CD4-positive, alpha-beta T cell treated with Interleukin-10 for 1 hour (primary cell): ENCODE data around the gene NEK10.
"Not testable (repeated sequence)": the region's sequence is repeated elsewhere in the genome, so short reads cannot be mapped to it uniquely, and the experiment has no call there.

Experiments
- DNase-seq: peaks from one replicate; pipeline ENCODE4 v3.0.0-alpha.2; 2020

NEK10 gene, protein sequence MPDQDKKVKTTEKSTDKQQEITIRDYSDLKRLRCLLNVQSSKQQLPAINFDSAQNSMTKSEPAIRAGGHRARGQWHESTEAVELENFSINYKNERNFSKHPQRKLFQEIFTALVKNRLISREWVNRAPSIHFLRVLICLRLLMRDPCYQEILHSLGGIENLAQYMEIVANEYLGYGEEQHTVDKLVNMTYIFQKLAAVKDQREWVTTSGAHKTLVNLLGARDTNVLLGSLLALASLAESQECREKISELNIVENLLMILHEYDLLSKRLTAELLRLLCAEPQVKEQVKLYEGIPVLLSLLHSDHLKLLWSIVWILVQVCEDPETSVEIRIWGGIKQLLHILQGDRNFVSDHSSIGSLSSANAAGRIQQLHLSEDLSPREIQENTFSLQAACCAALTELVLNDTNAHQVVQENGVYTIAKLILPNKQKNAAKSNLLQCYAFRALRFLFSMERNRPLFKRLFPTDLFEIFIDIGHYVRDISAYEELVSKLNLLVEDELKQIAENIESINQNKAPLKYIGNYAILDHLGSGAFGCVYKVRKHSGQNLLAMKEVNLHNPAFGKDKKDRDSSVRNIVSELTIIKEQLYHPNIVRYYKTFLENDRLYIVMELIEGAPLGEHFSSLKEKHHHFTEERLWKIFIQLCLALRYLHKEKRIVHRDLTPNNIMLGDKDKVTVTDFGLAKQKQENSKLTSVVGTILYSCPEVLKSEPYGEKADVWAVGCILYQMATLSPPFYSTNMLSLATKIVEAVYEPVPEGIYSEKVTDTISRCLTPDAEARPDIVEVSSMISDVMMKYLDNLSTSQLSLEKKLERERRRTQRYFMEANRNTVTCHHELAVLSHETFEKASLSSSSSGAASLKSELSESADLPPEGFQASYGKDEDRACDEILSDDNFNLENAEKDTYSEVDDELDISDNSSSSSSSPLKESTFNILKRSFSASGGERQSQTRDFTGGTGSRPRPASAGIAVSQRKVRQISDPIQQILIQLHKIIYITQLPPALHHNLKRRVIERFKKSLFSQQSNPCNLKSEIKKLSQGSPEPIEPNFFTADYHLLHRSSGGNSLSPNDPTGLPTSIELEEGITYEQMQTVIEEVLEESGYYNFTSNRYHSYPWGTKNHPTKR

DNA sequence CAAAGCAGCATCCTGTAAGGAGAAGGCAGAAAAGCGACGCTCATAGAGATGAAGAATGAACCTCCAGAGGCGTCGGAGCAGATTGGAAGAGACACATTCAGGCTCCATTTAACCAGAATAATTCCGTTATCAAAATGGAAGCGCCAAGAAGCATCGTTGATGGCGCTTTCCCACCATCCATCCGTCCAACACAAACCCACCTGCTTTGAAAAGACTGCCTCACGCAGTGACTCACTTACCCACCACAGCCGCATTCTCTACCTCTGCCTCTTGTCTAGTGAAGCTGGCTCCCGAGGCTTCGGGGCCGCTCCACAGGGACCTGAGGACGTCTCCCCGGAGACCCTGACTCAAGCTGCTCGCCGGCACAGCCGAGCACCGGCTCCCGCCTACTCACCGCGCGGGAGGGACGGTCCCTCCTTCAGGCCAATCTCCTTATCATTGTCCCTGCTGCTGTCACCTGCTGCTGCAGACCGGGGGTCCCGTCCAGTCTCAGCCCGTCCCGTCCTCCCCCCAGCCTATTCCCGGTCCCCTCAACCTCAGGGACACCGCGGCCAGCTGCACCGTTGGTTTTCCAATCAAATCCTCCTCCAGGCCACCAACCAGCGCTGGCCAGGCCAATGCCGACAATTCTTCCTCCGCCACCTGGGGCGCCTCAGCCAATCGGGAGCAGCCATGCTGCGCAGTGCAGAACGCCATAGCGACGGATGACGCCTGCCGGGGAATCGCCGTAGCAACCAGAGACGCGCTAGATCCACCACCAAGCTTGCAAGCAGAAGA, at the start of gene NEK10:
TSS of gene NEK10 (minus strand) at position 553 of the 777 bp plus-strand sequence. CDS start 16,501 bp downstream, outside the sequence.
- DNase-seq: peak; percentile 93

DNA sequence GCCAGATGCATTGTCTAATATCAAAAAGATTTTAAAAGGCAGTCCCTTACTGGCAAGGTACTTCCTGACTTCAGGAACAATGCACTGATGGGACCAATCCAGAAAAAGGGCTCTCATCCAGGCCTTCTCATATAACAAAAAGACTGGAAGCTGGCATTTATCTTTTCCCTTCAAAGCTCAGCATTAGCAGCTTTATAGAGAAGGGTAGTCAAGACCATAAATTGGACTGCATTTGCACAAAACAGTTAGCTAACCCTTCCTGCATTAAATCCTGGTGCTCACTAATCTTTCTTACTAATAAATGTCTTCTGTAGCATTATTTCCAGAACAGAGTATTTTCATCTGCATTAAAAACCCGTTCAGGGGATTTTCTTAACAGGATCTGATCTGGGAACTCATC, 46.0 kb upstream of the NEK10 start:
- DNase-seq: no peak

DNA sequence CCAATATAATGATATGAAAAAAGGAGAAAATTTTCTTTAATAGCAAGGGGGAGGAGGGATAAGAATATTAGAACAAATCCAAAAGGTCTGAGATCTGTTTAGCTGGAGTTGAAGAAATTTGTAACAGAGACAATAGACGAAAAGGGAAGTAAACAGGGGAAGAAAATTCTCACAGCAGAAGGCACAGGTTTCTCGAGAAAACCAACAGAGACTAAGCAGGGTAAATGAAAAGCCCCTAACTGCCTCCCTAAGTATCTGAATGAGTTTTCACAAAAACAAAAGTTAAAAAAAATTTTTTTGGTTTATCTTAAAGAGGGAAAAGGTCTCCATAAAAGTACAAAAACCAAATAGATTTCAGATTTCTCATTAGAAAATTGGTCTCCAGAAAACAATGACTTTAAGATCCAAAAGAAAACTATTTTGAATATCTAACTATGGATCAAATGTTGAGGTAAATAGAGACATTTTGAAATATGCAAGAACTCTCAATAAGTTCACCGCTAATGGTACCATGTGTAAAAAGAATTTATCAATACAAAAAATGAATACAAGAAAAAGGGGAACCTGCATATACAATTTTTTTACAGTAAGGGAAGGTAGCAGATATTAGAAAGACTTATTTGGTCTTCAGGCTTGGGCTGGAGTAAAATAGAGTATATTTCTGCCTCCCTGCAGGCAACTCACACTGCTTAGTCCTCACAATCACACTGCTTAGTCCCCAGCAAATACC, 23.9 kb upstream of the NEK10 start:
- no peak for DNase-seq

DNA sequence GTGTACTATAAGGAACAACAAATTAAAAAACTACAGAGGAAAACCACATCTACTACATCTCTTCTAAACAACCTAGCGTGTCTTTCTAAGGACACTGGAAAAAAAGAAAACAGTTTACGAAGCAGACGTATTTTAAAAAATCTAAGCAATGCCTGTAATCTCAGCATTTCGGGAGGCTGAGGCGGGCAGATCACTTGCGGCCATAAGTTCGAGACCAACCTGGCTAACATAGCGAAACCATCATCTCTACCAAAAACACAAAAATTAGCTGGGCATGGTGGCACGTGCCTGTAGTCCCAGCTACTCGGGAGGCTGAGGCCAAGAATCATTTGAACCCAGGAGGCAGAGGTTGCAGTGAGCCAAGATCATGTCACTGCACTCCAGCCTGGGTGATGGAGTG, 23.2 kb upstream of the NEK10 start:
- not testable (repeated sequence) for DNase-seq

DNA sequence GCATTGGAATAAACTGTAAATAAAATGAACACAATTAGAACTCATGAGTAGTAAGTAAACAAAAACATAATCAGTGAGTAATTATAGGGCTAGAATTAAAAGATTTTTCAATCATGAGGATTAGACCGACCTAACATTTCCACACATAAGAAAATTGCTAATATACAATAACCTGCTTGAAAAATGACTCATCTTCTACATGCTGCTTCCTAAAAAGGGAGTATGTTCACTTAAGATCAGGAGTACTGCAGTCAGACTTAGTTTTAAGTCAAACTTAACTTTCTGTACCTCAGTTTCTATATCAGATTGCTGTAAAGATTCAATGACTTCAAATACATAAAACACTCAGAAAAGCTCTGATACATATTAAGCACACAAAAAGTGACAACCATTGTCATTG, 22.6 kb upstream of the NEK10 start:
- no peak for DNase-seq

DNA sequence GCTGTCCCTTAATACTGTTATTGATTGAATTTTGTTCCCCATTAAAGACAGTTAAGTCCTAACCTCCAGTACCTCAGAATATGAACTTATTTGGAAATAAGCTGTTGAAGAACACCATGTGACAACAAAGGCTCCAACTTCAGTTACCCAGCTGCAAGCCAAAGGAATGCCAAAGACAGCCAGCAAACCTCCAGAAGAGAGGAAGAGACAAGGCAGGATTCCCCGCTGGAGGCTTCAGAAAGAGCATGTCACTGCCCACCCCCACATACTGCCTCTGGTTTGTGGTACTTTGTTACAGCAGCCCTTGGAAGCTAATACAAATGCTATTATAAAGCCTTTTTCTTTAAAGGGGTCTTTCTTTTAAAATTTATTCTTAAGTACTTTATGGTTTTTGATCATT, 18.4 kb upstream of the NEK10 start:
- DNase-seq: no peak

DNA sequence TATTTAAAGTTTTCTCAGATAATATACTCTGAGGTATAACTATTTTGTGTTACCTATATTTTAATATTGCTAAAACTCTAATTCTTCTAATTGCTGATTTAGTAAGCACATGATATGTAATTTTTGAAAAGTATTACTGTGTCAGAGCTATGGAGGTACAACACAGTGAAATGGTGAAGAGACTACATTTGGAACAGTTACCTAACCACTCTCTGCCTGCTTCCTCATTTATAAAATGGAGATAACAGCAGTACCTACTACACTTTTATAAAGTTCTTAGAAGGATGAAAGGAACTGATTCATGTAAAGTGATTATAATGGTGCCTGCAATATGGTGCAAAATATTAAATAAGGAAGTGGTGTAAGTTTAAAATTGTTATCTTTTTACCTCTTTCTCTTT, 16.3 kb upstream of the NEK10 start:
- DNase-seq: no peak

DNA sequence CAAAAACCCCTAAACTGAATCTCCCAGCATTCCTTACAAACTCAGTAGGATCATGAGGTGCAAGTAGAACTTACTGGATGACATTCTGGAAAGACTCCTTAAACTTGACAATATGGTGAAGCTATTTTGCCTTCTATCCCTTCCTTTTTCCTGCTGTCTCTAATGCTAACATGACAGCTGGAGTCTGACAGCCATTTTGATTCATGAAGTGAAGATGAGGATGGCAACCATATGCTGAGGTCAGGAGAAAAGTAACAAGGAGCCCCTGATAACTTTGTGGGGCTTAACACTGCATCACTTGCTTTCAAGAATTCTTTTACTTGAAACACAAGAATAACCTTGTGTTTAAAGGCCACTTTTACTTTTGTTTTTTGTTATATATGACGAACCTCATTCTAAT, 15.0 kb upstream of the NEK10 start:
- DNase-seq: no peak

DNA sequence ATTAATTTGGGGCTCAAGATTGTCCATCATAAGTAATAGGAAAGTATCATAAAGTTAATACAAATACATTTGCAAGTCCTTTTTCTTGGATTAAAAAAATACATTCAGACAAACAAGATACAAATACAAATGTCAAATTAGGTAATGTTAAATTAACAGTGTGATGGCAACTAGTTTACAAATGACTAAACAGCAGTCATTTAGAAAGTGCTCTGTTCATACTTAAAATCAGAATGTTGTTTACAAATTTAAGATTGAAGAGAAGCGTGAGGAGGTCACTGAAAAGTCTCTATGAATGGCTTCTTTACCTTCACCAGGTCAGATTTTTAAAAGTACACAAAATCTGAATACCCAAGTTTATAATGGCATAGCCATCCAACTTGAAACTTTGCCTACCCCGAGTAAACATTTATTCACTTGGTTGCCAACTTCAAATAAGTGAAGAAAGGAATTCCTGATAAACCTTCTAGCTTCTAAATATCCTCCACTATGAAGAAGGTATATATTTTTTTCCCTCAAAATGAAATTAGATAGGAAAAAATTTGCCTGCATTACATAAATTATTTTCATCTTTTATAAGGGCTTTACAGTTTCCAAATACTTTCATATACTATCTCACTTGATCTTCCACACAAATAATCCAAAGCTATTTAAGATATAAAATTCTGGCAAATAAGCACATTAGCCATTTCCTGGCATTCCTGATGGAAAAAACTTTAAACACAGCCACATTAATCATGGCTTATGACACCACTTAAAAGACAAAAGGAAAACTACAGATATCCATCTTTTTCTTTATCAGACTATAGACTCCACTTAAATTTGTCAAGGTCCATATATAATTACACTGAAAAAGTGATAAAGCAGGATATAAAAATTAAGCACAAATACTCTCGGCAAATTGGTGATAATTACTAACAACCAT, 11.5 kb upstream of the NEK10 start:
- DNase-seq: no peak

DNA sequence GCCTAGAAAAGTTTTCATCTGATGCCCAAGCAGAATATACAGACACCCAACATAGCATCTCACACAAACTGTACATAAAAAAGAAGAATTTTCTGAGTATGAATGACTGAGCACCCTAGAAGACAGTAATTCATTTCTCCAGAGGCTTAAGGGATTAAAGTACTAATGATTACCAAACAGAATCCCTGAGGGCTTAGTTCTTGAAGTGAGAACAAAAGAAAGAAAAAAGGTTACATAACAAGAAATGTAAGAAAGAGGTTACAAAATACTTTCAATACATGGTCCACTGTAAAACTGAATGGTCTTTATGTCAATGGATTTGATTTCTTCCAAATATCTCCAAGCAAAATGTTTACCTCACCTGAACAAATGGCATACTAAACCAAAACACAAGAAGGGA, 9.1 kb upstream of the NEK10 start:
- no peak for DNase-seq

DNA sequence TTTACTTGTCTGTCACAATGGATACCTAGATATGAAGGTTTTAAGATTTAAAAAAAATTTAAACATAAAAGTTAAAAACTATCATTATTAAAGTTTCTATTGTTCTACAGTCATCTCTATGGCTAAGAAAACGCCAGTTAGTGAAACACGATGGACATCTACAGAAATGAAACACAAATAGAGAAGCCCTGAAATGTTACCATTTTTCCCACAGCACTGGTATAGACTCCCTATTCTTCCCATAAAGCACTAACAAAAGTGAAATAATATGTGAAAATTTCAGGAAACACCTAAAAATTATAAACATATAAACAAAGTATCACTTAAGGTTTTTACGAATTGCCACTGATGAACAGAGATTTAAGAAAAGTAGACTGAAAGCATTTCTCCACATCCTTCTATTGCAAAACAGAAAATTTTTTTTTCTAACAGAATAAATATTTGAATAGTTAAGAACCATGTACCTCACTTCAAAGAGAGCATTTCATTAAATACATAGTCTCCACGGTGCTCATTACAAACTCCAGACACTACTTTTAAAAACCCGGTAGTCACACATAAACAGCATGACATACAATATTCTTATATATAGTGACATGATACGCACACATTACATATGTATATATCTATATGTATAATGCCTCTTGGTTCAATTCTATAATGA, 7.1 kb upstream of the NEK10 start:
- no peak for DNase-seq

DNA sequence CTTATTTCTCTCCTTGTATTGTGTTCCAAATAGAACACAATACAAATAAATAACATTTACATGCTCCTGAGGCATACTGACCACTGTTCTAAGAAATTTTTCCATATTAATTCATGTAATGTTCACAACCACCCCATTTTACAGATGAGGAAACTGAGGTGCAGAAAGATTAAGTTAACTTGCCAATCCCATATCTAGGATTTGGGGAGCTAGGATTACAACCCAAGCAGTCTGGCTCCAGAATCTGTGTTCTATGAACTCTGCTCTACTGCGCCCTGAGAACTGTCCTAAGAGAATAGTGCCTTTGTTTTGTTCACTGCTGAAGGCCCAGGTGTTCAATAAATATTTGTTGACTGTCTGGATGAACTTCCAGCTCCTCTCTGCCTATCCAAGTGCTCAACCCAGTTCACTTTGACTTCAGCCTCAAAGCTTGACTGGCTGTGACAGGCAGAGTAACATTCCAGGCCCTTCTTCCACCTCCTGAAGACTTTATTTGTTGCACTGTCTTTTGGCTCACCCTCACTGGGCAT, 3.1 kb downstream of the NEK10 start:
- no peak for DNase-seq

DNA sequence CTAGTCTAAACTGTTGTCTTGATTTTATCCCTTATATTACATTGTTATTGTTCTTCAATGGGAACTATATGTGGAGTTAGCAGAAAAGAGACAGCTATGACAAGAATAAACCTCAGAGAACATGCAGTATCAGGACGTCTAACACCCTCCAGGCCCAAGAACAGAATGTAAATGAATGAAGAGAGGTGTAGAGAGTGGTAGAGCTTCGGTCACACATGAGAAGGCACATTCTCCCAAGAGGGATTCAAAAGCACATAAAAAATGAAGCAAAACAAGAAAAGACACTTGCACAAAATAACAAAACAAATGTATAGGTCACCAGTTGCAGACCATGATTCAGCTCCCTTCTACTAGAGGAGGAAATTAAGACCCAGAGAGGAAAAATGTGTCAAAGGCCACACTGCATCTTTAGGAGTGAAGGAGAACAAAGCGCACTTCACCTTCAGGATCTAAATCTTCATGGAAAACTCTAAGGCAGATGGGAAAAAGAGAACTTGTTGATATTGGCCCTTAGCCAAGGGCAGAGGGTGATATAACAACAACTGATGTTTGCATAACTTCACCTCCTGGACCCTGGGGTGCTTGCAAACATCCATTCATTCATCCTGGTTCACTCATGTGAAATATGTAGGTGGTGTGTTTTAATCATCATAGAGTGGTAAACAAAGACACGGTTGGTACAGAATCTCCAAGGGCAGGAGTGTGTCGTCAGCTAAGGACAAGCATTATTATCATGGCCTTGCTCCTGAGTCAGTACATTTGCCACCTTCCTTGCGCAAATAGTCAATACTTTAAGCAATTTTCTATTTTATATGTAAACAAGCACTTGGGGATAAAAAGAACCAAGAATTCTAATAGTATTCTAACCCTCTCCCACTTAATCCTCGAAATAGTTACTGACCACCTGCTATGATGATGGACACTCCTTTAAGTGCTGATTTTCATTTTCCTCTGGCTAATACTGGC, 8.8 kb downstream of the NEK10 start:
- DNase-seq: no peak

DNA sequence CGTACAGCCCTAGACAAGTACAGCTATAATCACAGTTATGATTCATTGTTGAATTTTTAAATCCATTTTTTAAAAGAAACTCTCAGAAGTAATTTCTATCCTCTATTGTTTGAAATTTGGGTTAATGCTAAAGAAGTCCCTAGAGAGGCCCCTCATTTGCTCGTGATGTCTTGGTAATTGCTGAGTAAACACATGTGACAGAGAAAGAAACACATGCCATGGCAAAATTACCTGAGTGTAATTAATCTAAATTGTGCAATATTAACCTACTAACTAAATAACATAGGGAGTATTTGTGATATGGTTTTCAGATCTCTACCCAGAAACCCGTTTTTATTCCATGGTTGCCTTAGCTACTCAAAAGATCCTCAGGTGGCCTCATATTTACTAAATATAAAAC, 10.8 kb downstream of the NEK10 start:
- no peak for DNase-seq

DNA sequence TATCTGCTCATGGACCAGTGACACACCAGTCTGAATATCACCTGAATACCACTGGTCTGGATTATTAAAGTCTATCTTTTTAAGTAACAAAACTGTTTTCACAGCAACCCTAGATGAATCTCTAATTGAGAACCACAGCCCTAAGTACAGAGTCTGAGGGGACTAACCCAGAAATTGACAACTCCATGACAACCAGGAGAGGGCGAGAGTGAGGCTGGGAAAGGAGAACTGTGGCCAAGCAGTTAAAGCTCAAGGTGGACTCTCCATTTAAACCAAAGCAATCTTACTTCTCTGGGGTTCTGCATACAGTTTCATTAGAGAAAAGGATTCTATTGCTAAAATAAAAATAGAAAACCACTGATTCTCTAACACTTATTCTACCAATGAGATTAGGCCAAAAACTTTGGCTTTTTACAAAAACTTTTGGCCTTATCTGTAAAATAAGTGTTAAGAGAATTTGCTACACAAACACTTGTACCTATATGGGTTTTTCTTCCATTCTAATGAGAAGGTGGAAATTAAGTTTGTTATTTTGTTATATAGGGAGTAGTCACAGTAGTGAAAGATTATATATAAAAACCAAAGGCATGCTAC, 11.4 kb downstream of the NEK10 start:
- DNase-seq: peak; percentile 75

DNA sequence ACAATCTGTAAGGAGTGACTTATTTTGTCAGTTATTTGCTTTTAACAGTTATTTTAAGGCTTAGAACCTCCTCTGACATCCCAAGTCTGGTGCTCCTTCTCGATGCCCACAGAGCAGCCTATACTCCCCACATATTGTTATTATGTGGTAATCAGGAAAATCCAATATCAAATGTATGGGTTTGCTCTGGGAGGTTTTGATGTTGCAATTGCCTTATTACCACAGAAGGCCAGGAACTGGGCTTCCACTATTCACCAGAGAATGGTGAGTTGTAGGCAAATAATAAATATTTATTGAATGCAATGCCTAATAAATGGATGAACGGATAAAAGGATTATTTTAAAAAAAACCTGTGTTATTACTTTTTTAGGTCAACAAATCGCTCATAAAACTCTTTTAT, 12.2 kb downstream of the NEK10 start:
- DNase-seq: no peak

DNA sequence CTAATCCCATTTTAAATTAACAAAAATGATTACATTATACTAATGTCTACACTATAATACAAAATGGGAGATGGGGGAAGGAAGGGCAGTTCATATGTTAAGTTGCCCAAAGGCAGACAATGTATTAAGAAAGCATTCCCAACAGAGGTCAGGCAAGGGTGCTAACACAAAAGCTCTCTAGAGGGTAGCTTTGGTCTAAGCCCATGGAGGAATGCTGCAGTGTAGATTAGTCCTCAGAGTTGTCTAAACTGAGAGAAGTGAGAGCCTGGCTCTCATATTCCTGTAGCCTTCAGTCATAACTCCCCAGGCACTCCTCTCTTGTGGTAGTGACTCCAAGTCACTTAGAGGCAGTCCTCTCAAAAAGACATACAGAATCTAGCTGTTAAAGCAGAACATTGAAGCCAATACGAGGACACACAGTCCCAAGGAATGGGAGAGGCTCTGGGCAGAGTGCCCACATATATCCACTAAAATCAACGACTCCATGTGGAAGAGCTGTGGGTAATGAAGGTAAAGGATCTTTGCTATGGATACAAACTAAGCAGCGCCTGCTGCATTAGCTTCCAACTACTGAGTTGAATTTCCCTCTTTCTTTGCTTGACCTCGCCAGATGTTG, 14.5 kb downstream of the NEK10 start:
- DNase-seq: no peak

DNA sequence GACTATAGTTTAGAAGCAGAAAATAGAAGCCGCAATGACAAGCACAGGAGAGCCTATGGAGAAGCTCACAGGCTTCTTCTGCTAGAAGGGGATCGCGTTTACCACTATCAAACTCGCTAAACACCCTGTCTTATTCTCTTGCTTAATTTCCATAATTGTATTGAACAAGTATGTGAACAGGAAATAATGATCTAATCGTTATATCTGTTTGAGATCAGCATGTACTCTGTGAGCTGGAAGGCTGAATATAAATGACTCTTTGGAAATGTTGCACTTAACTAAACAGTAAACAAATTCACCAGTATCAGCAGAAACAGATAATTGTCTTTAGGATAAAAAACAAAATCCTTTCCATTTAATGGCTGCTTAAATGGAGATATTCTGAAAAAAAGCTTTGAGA, 15.0 kb downstream of the NEK10 start:
- DNase-seq: no peak
